BE2C (cell line): ENCODE data around the gene SPIRE1.

Experiments used
- DNase-seq: peaks from one replicate; pipeline ENCODE4 v3.0.0-alpha.2; 2020
- H3K27me3 ChIP-seq: fragments of 250-450 bp; sonication (Bioruptor Pico); 2 replicates; pipeline ENCODE4 v1.5.1; 2020; ENCODE audit warnings: mild to moderate bottlenecking
- H3K36me3 ChIP-seq: fragments of 250-450 bp; sonication (Bioruptor Pico); 2 replicates; pipeline ENCODE4 v1.5.1; 2020; ENCODE audit warnings: mild to moderate bottlenecking
- H3K4me1 ChIP-seq: fragments of 250-450 bp; sonication (Bioruptor Pico); 2 replicates; pipeline ENCODE4 v1.5.1; 2020
- H3K4me3 ChIP-seq: 2 replicates; pipeline ENCODE4 v1.5.1; 2011; ENCODE audit warnings: low read depth, low read length
- H3K9me3 ChIP-seq: fragments of 250-450 bp; sonication (Bioruptor Pico); 2 replicates; pipeline ENCODE4 v1.5.1; 2020
- CTCF ChIP-seq: IDR thresholded peaks from 2 replicates; pipeline ENCODE4 v1.5.1; 2012; ENCODE audit warnings: mild to moderate bottlenecking, low read depth, low read length

Gene SPIRE1

DNA sequence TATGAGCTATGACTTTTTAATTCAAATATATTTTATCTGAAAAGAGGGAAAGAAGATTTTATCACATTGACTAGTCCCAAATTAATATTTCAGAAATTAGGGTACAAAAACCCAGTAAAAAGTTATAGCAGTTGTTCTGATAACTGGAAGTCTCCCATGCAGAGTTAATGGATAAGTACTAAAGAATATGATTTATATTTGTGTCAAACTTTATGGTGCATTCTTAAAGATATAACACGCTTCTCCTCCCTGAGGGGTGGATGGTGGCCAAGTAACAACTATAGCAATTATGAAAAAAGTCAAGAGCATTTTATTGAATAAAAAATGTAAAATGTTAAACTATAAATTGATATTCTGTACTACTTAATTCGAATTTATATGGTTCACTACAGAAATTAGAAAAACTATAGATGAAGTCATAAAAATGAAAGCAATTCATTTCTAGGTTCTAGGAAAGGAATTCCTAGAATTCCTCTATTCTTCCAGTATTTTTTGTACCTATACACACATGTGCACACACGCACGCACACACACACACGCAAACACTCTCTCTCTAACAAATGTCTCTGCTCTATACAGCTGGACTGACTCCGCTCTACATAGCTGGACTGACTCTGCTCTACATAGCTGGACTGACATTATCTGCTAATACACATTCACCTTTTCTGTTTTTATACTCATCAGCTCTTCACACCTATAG, 138.9 kb downstream of the SPIRE1 start:
- no peak for TF ChIP-seq CTCF

DNA sequence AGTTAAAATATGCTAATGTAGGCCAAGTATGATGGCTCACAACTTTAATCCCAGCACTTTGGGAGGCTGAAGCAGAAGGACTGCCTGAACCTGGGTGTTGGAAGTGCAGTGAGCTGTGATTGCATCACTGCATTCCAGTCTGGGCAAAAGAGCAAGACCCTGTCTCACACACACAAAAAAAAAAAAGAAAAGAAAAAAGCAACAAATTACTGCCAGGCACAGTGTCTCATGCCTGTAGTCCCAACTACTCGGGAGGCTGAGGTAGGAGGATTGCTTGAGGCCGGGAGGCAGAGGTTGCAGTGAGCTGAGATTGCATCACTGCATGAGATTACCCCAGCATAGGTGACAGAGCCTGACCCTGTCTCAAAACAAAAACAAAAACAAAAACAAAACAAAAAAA, 139.6 kb downstream of the SPIRE1 start:
- no peaks in the 10 kb centered on the region for H3K4me1 ChIP-seq
- no peaks in the 10 kb centered on the region for H3K36me3 ChIP-seq
- H3K4me3 ChIP-seq: no peak overlapping the region
- H3K27me3 ChIP-seq: no peaks in the 10 kb centered on the region
- H3K9me3 ChIP-seq: no peaks in the 10 kb centered on the region
- no peak for TF ChIP-seq CTCF
- DNase-seq: no peak

More for the DNA sequence above, 138.9 kb downstream of the SPIRE1 start:
- H3K4me1 ChIP-seq: no peaks in the 10 kb centered on the region
- H3K4me3 ChIP-seq: no peak overlapping the region
- no peaks in the 10 kb centered on the region for H3K27me3 ChIP-seq
- no peaks in the 10 kb centered on the region for H3K9me3 ChIP-seq
- DNase-seq: no peak
- no peaks in the 10 kb centered on the region for H3K36me3 ChIP-seq

GRCh38 chr18:12517142-12517825, 140.6 kb downstream of the SPIRE1 start:
- H3K27me3 ChIP-seq: no peaks in the 10 kb centered on the region
- DNase-seq: no peak
- no peak for TF ChIP-seq CTCF
- no peaks in the 10 kb centered on the region for H3K9me3 ChIP-seq
- no peaks in the 10 kb centered on the region for H3K4me1 ChIP-seq
- no peaks in the 10 kb centered on the region for H3K36me3 ChIP-seq
- no peak overlapping the region for H3K4me3 ChIP-seq

GRCh38 chr18:12516049-12516630, 141.8 kb downstream of the SPIRE1 start:
- Histone ChIP-seq H3K4me3 (no peak overlapping the region), H3K27me3 (no peaks in the 10 kb centered on the region), H3K36me3 (no peaks in the 10 kb centered on the region), H3K4me1 (no peaks in the 10 kb centered on the region), H3K9me3 (no peaks in the 10 kb centered on the region)
- no peak for TF ChIP-seq CTCF
- DNase-seq: no peak

GRCh38 chr18:12515550-12515949, 142.4 kb downstream of the SPIRE1 start:
- no peak for DNase-seq
- H3K4me3 ChIP-seq: no peak overlapping the region

More at GRCh38 chr18:12515550-12515949, 142.4 kb downstream of the SPIRE1 start:
- Histone ChIP-seq H3K27me3 (no peaks in the 10 kb centered on the region), H3K4me1 (no peaks in the 10 kb centered on the region), H3K36me3 (no peaks in the 10 kb centered on the region), H3K9me3 (no peaks in the 10 kb centered on the region)
- no peak for TF ChIP-seq CTCF
